H1 (cell line): ENCODE measurements around the gene LIN28B. TPM values are rescaled to one million over a fixed set of nuclear protein-coding genes. Genes with fewer than 3 reads are reported as not detected.

Experiments used
- CTCF ChIA-PET: fragments of 300-600 bp; sonication (Branson Sonifier 250); formaldehyde crosslinking; loops from one replicate; lab custom pipeline; 2021; ENCODE audit not compliant: partially characterized antibody; lab: Charles Lee
- POLR2A ChIA-PET: fragments of 300-600 bp; sonication (Branson Sonifier 250); formaldehyde crosslinking; loops from one replicate; lab custom pipeline; 2021; ENCODE audit warnings: inconsistent platforms; ENCODE audit not compliant: partially characterized antibody; lab: Charles Lee
- DNase-seq, 2 experiments: peaks; one replicate each; pipeline versions ENCODE4 v3.0.0 to v3.0.0-alpha.2; 2010 to 2022; ENCODE audit warnings: low spot score in 2 of 2, low read depth in 1 of 2, mixed read lengths in 1 of 2
- FAIRE-seq: peaks from 2 replicates; lab custom pipeline; 2011; peaks lifted over from hg19 to GRCh38; lab: Jason Lieb, UNC
- H2AFZ ChIP-seq: 2 replicates; pipeline ENCODE4 v1.8.1; 2012; ENCODE audit warnings: low read length, inconsistent platforms
- H2AK5ac ChIP-seq: 2 replicates; pipeline ENCODE4 v1.6.1; 2013; ENCODE audit warnings: low read depth, low read length
- H2BK120ac ChIP-seq: replicated peaks from 2 replicates; pipeline ENCODE3; 2013; ENCODE audit warnings: low read depth, low read length, inconsistent platforms
- H2BK12ac ChIP-seq: 2 replicates; pipeline ENCODE4 v1.6.1; 2013; ENCODE audit warnings: low read depth, low read length
- H2BK15ac ChIP-seq: 2 replicates; pipeline ENCODE4 v1.6.1; 2013; ENCODE audit warnings: low read length
- H2BK20ac ChIP-seq: 2 replicates; pipeline ENCODE4 v1.6.1; 2013; ENCODE audit warnings: low read length
- H2BK5ac ChIP-seq: 2 replicates; pipeline ENCODE4 v1.6.1; 2013; ENCODE audit warnings: low read depth, low read length
- H3K14ac ChIP-seq: 2 replicates; pipeline ENCODE4 v1.6.1; 2013; ENCODE audit warnings: inconsistent platforms; ENCODE audit not compliant: insufficient read length
- H3K18ac ChIP-seq: 2 replicates; pipeline ENCODE4 v1.6.1; 2013; ENCODE audit warnings: low read length; ENCODE audit errors: extremely low read depth
- H3K23ac ChIP-seq: 2 replicates; pipeline ENCODE4 v1.6.1; 2013; ENCODE audit warnings: inconsistent platforms; ENCODE audit not compliant: insufficient read length
- H3K23me2 ChIP-seq: 2 replicates; pipeline ENCODE4 v1.6.1; 2013; ENCODE audit warnings: low read depth, low read length
- H3K27ac ChIP-seq: 2 replicates; pipeline ENCODE4 v1.6.1; 2011; ENCODE audit warnings: low read depth, low read length, inconsistent platforms
- H3K27me3 ChIP-seq, 4 experiments: replicated peaks in 1 of 4; 1 replicate in 1 of 4; 2 replicates in 3 of 4; pipeline versions ENCODE4 v1.6.1 to v1.8.1; 2011 to 2013; ENCODE audit warnings: low read length in 3 of 4, mild to moderate bottlenecking in 3 of 4, inconsistent platforms in 2 of 4, mixed read lengths in 2 of 4, moderate library complexity in 1 of 4; ENCODE audit not compliant: control insufficient read depth in 3 of 4, insufficient read depth in 3 of 4; ENCODE audit errors: extremely low read depth in 1 of 4
- H3K36me3 ChIP-seq, 4 experiments: 2 replicates each; pipeline versions ENCODE4 v1.6.1 to v1.8.1; 2011 to 2013; ENCODE audit warnings: mild to moderate bottlenecking in 4 of 4, low read length in 3 of 4, moderate library complexity in 2 of 4, control low read depth in 1 of 4, inconsistent platforms in 1 of 4; ENCODE audit not compliant: insufficient read depth in 4 of 4, control insufficient read depth in 2 of 4
- H3K4ac ChIP-seq: replicated peaks from 2 replicates; pipeline ENCODE3; 2013; ENCODE audit warnings: low read length, low read depth, mixed read lengths, inconsistent platforms; ENCODE audit not compliant: insufficient read length
- H3K4me1 ChIP-seq, 4 experiments: replicated peaks in 1 of 4; 1 replicate in 1 of 4; 2 replicates in 3 of 4; pipeline versions ENCODE4 v1.6.1 to v1.8.1; 2011 to 2013; ENCODE audit warnings: low read length in 3 of 4, inconsistent platforms in 2 of 4, mixed read lengths in 1 of 4; ENCODE audit not compliant: insufficient read depth in 4 of 4, control insufficient read depth in 3 of 4
- H3K4me2 ChIP-seq, 2 experiments: 2 replicates each; pipeline versions ENCODE4 v1.6.1 to v1.8.1; 2011 to 2013; ENCODE audit warnings: low read depth in 2 of 2, low read length in 2 of 2, control low read depth in 1 of 2, inconsistent platforms in 1 of 2, mild to moderate bottlenecking in 1 of 2; ENCODE audit not compliant: insufficient read depth in 1 of 2
- H3K4me3 ChIP-seq, 4 experiments: fragments of 200-600, 300-600 bp in 1 of 4; sonication (generic), shearing (Covaris generic), sonication (Bioruptor Twin) in 1 of 4; 2 replicates each; pipeline versions ENCODE4 v1.5.1 to v1.8.1; 2011 to 2016; ENCODE audit warnings: low read length in 4 of 4, low read depth in 3 of 4, control low read depth in 2 of 4, inconsistent platforms in 2 of 4, mild to moderate bottlenecking in 2 of 4, mixed read lengths in 1 of 4, moderate library complexity in 1 of 4; ENCODE audit not compliant: insufficient read depth in 2 of 4; ENCODE audit errors: extremely low read depth in 1 of 4
- H3K56ac ChIP-seq: replicated peaks from 2 replicates; pipeline ENCODE3; 2013; ENCODE audit warnings: low read depth, mild to moderate bottlenecking, mixed read lengths, low read length, inconsistent platforms; ENCODE audit not compliant: insufficient read length
- H3K79me1 ChIP-seq: 2 replicates; pipeline ENCODE4 v1.6.1; 2013; ENCODE audit warnings: low read depth, low read length, control low read depth
- H3K79me2 ChIP-seq, 2 experiments: 2 replicates each; pipeline versions ENCODE4 v1.6.1 to v1.8.1; 2012 to 2013; ENCODE audit warnings: low read length in 2 of 2, mild to moderate bottlenecking in 2 of 2, inconsistent platforms in 1 of 2; ENCODE audit not compliant: insufficient read depth in 2 of 2, control insufficient read depth in 1 of 2
- H3K9ac ChIP-seq, 4 experiments: replicated peaks in 1 of 4; 1 replicate in 1 of 4; 2 replicates in 3 of 4; pipeline versions ENCODE4 v1.6.1 to v1.8.1; 2011 to 2013; ENCODE audit warnings: low read depth in 3 of 4, low read length in 3 of 4, control low read depth in 2 of 4, mild to moderate bottlenecking in 2 of 4, moderate library complexity in 2 of 4, inconsistent platforms in 1 of 4; ENCODE audit errors: extremely low read depth in 1 of 4
- H3K9me3 ChIP-seq, 2 experiments: 2 replicates each; pipeline versions ENCODE4 v1.6.1 to v1.8.1; 2012 to 2013; ENCODE audit warnings: mild to moderate bottlenecking in 2 of 2, moderate library complexity in 2 of 2, control low read depth in 1 of 2, inconsistent platforms in 1 of 2, low read depth in 1 of 2, low read length in 1 of 2, mixed read lengths in 1 of 2; ENCODE audit not compliant: insufficient read depth in 2 of 2
- H4K20me1 ChIP-seq, 2 experiments: replicated peaks in 1 of 2; 2 replicates each; pipeline versions ENCODE3 to v1.8.1; 2011 to 2013; ENCODE audit warnings: inconsistent platforms in 2 of 2, low read length in 2 of 2, mild to moderate bottlenecking in 1 of 2; ENCODE audit not compliant: insufficient read depth in 2 of 2, control insufficient read depth in 1 of 2
- H4K5ac ChIP-seq: 2 replicates; pipeline ENCODE4 v1.6.1; 2013; ENCODE audit warnings: low read length, low read depth, mixed read lengths, inconsistent platforms; ENCODE audit not compliant: insufficient read length
- H4K8ac ChIP-seq: 2 replicates; pipeline ENCODE4 v1.8.0; 2013; ENCODE audit warnings: mild to moderate bottlenecking, moderate library complexity, low read length, inconsistent platforms; ENCODE audit not compliant: insufficient read depth; ENCODE audit errors: extremely low read depth
- H4K91ac ChIP-seq: replicated peaks from 2 replicates; pipeline ENCODE3; 2013; ENCODE audit warnings: low read length, mixed read lengths, inconsistent platforms; ENCODE audit not compliant: insufficient read length
- FOSL1 ChIP-seq: IDR thresholded peaks from 2 replicates; pipeline ENCODE4 v1.6.1; 2011; ENCODE audit warnings: mild to moderate bottlenecking, low read depth, low read length, moderate library complexity; ENCODE audit not compliant: insufficient read depth
- SIX5 ChIP-seq: IDR thresholded peaks from 2 replicates; pipeline ENCODE4 v1.6.1; 2011; ENCODE audit warnings: mild to moderate bottlenecking, low read depth, low read length
- TEAD4 ChIP-seq: IDR thresholded peaks from 2 replicates; pipeline ENCODE4 v1.6.1; 2012; ENCODE audit warnings: low read depth, low read length, inconsistent platforms, mixed read lengths
- WGBS, 2 experiments: shearing (Covaris generic) in 1 of 2; methylation state at CpG; one replicate each; pipeline versions ENCODE4 v1.1.6 to v1.1.7; 2013 to 2015; ENCODE audit warnings: low lambda C conversion rate in 2 of 2, mixed read lengths in 2 of 2, inconsistent platforms in 1 of 2, low coverage in 1 of 2, missing lambda C conversion rate in 1 of 2; ENCODE audit not compliant: insufficient replicate concordance in 2 of 2, insufficient coverage in 1 of 2, insufficient read length in 1 of 2; ENCODE audit errors: extremely low coverage in 1 of 2, missing lambda C conversion rate in 1 of 2; 5-methylcytosine and 5-hydroxymethylcytosine counted together
- polyA plus RNA-seq, 7 experiments: library from polyadenylated mRNA; depleted of rRNA in 3 of 7; stranded (reverse) in 5 of 7; unstranded in 2 of 7; fragments of >200 nt in 5 of 7; fragments of 200-250 nt in 2 of 7; gene quantifications; 1 replicate in 5 of 7; 2 replicates in 1 of 7; 4 replicates in 1 of 7; pipeline versions ENCODE4 v1.2.1 to v1.2.3, GENCODE V29; 2011 to 2013; ENCODE audit warnings: missing spikeins in 2 of 7, mixed read lengths in 2 of 7
- total RNA-seq: library from RNA; stranded (reverse); fragmentation: NEBNext Ultra II Directional; extraction: Animal tissue kit (Norgen Biotek cat#: 25700); gene quantifications from 2 replicates; pipeline ENCODE4 v1.2.1, GENCODE V29; 2021

LIN28B gene
- total and polyA plus RNA-seq, 2 of the 8 experiments (the other 6 are each of a cell fraction or from before 2014, with no cell fraction given): 27.4 to 94.7 TPM

GRCh38 chr6:105066233-105066632, 109.3 kb downstream of the LIN28B start:
- FAIRE-seq: no peak
- CTCF ChIA-PET: interaction anchor here (0.9 kb wide), 1 partner anchor 168 kb away, joined by 3 read pairs; no protein-coding TSS in a partner anchor

More at GRCh38 chr6:105066233-105066632, 109.3 kb downstream of the LIN28B start:
- Histone ChIP-seq H3K9me3 (no peaks in the 10 kb centered on the region), H3K4me1 (no peaks in the 10 kb centered on the region), H2BK5ac (no peak overlapping the region), H2BK120ac (no peak overlapping the region), H4K91ac (no peak overlapping the region), H3K56ac (no peak overlapping the region), H2BK20ac (no peak overlapping the region), H4K20me1 (peaks cover 2 to 3% of the 10 kb centered on the region in 2 experiments), H3K4me2 (no peak overlapping the region), H3K4ac (no peak overlapping the region), H2BK15ac (no peak overlapping the region), H3K36me3 (no peaks in the 10 kb centered on the region; a peak in 1 of 8 replicates), H2BK12ac (no peak overlapping the region), H4K5ac (no peak overlapping the region), H3K23ac (no peak overlapping the region), H3K18ac (no peak overlapping the region), H3K79me2 (peaks cover 0 to 55% of the 10 kb centered on the region in 2 experiments; a peak in 2 of 4 replicates), H3K14ac (no peak overlapping the region), H2AK5ac (no peak overlapping the region), H3K27me3 (no peaks in the 10 kb centered on the region), H3K27ac (no peak overlapping the region; the same call in 1 of the 2 replicates), H2AFZ (no peak overlapping the region), H3K4me3 (no peak overlapping the region), H3K79me1 (no peaks in the 10 kb centered on the region; the same call in 1 of the 2 replicates), H4K8ac (no peak overlapping the region), H3K9ac (no peak overlapping the region), H3K23me2 (no peaks in the 10 kb centered on the region; the same call in 1 of the 2 replicates)
- DNase-seq: no peak
- TF ChIP-seq SIX5: no peak
- TF ChIP-seq FOSL1: no peak
- TF ChIP-seq TEAD4: no peak
- 91% methylated on average over 3 of the region's 3 CpGs; no CpG with 5 or more reads in 1 of the 2 experiments for WGBS, 2 experiments
- POLR2A ChIA-PET: no interaction called here
